ENCODE results near the gene SMIM44.

The SMIM44 gene

DNA sequence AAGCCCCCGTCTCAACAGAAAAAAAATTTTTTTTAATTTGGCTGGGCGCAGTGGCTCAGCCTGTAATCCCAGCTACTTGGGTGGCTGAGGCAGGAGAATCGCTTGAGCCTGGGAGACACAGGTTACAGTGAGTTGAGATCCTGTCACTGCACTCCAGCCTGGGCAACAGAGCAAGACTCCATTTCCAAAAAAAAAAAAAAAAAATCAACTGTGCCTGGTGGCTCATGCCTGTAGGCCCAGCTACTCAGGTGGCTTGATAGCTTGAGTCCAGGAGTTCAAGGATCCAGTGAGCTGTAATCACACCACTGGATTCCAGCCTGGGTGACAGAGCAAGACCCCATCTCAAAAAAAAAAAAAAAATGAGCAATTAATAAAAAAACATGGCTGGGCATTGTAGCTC lies 18.5 kb upstream of the SMIM44 start:
- FAIRE-seq (no peak), DNase-seq (ENCODE audit: insufficient read length, low spot score) (no peak)
- no peak for TF ChIP-seq POLR2A (IDR thresholded peaks at IDR 0.05; ENCODE audit: low read depth, low read length)

- DNase-seq (ENCODE audit: insufficient read length, low spot score) (peak; percentile 99), FAIRE-seq (peak; percentile 61)
- peak; percentile 79 for TF ChIP-seq POLR2A (IDR thresholded peaks at IDR 0.05; ENCODE audit: low read depth, low read length)
Observed at GRCh38 chr19:3500429-3501101, 17.3 kb upstream of the SMIM44 start, which contains the start of gene DOHH. Gene DOHH (minus strand): TSS chr19:3500674. CDS start chr19:3496814, 3,860 bp downstream.

DNA sequence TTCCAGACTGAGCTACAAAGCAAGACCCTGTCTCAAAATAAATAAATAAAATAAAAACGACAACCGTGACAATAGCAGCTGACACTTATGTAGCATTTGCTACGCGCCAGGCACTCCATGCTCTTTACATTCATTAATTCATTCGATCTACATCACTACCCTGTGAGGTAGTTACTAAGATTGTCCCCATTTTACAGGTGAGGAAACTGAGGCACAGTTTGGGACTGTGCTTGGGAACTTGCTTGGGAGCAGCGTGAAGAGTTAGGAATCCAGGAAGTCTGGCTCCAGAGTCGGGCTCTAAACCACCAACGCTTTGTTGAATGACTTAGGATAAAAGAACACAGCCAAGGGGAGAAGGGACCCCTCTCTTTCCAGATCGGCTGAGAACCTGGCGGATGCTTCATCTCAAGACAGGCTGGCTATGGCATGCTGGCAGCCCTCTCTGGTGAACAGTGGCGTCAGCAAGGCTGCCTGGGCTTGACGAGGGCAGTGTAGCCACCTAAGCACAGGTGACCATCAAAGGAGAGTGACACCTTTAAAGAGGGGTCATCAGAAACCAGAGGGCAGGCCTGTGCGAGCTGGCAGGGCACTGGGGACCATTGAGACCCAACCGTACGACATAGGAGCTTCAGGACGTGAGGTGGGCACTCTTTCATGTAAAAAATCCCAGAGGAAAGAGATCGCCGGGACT lies 16.6 kb upstream of the SMIM44 start:
- DNase-seq (ENCODE audit: insufficient read length, low spot score) (no peak), FAIRE-seq (no peak)
- no peak for TF ChIP-seq POLR2A (IDR thresholded peaks at IDR 0.05; ENCODE audit: low read depth, low read length)

DNA sequence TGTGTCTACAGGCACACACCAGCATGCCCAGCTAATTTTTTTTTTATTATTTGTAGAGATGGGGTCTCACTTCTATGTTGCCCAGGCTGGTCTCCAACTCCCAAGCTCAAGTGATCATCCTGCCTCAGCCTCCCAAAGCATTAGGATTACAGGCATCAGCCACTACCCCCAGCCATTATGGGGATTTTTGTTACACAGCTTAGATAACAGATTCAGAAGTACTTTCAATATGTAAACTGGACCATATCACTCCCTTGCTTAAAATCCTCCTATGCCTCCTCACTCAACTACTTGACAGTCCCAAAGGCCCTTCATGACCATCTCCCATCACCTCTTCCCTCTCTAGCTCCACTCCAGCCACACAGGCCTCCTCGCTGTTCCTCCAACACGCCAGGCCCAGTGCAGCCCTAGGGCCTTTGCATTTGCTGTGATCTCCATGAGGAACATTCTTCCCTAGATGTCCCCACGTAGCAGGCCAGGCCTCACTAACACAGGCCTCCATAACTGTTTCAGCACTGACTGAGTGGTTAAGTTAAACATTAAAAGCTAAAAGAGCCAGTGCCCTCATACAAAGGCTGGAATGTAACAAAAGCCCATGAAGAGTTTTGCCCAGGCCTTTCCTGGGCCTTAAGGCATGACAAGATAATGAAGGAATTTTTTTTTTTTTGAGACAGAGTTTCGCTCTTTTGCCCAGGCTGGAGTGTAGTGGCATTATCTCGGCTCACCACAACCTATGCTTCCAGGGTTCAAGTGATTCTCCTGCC lies 14.7 kb upstream of the SMIM44 start:
- FAIRE-seq = no peak
- no peak for TF ChIP-seq POLR2A (IDR thresholded peaks at IDR 0.05; ENCODE audit: low read depth, low read length)
- no peak for DNase-seq (ENCODE audit: insufficient read length, low spot score)

DNA sequence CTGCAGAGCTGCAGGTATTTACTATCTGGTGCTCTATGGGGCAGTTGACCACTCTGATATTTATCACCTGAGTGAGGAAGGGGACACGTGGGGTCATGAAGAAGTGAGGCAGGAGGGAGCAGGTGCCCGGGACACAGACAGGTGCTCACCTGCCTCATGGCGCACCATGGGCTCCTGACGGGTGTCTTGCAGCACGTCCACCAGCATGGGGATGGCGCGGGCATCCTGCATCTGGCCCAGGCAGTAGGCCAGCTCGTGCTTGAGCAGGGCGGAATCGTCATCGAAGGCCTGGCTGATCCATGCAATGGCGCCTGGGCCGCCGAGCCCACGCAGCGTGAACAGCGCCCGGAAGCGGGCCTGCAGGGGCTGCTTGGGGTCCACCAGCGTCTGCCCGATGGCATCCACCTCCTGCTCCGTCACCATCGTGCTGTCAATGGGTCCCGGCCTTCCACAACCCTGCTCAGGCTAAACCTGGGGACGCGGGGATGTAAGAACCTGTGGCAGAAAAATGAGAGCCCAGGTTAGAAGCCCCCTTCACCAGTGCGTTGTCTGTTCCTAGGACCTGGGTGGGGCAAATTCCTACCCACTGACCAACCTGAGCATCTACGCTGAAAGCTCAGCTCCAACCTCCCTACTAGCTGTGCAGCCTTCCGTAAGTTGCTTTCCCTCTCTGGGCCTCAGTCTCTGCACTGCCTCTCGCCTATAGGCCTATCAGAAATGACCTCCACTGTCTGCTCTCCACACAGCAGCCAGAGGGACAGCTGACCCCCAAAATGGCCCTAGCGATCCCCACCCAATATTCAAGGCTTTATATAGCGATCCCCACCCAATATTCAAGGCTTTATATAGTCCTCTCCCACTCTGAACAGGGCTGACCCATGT lies 13.4 kb upstream of the SMIM44 start:
- no peak for TF ChIP-seq POLR2A (IDR thresholded peaks at IDR 0.05; ENCODE audit: low read depth, low read length)
- DNase-seq (ENCODE audit: insufficient read length, low spot score) (no peak), FAIRE-seq (no peak)

DNA sequence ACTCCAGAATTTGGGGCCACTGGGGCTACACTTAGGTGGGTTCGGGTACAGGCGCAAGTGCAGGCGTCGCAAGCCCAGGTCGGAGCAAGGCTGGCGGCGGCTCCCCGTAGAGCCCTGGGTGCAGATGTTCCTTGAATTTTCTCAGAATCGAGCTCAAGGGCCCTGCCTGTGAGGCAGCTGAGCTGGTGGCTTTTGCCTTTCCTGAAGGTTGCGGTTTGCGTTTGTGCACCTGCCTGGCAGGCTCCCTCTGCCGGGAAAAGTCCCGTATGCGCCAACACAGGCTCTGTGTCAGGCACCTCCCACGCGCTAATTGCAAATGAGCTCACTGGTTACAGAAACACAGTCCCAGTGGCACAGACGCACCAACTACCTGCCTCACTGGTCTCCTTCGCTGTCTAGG lies 11.3 kb upstream of the SMIM44 start:
- DNase-seq (ENCODE audit: insufficient read length, low spot score) = no peak
- FAIRE-seq = no peak
- no peak for TF ChIP-seq POLR2A (IDR thresholded peaks at IDR 0.05; ENCODE audit: low read depth, low read length)

DNA sequence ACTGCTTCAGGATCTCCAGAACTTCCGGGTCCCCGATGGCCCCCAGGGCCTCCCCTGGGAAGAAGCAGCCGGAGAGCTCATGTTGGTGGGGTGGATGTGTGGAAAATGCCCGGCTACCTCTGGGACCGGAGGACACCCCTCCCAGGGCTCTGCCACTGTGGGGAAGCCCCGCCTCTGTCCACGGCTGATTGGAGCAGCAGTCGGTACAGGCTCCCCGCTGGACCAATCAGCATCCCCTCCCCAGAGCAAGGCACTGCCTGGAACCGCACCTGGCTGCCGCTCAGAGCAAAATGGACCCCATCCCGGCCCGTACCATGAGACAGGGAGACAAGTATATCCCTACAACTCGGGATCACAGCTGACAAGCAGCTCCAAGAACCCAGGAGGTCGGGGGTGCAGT lies 10.8 kb upstream of the SMIM44 start:
- DNase-seq (ENCODE audit: insufficient read length, low spot score) = peak; percentile 85

GRCh38 chr19:3493651-3494050 lies 10.4 kb upstream of the SMIM44 start:
- TF ChIP-seq POLR2A (IDR thresholded peaks at IDR 0.05; ENCODE audit: low read depth, low read length) = no peak
- FAIRE-seq = no peak
- DNase-seq (ENCODE audit: insufficient read length, low spot score) = no peak

More for the DNA sequence above, 10.8 kb upstream of the SMIM44 start:
- no peak for FAIRE-seq
- no peak for TF ChIP-seq POLR2A (IDR thresholded peaks at IDR 0.05; ENCODE audit: low read depth, low read length)

DNA sequence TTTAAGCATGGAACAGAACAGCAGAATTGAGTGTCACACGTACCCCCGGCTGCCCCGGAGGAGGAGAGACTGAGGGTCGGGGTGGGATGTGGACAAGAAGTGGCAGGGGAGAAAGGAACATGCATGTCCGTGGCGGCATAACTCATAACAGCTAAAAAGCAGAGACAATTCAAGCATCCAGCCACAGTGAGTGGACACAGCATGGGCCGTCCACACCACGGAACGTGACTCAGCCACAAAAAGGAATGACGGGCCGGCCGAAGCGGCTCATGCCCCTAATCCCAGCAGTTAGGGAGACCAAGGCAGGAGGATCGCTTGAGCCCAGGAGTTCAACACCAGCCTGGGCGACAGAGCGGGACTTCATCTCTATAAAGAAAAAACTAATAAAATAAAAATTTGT lies 9.7 kb upstream of the SMIM44 start:
- no peak for TF ChIP-seq POLR2A (IDR thresholded peaks at IDR 0.05; ENCODE audit: low read depth, low read length)
- no peak for FAIRE-seq
- no peak for DNase-seq (ENCODE audit: insufficient read length, low spot score)

GRCh38 chr19:3492131-3492839 lies 9.0 kb upstream of the SMIM44 start:
- no peak for TF ChIP-seq POLR2A (IDR thresholded peaks at IDR 0.05; ENCODE audit: low read depth, low read length)
- DNase-seq (ENCODE audit: insufficient read length, low spot score) (peak; percentile 67), FAIRE-seq (no peak)

DNA sequence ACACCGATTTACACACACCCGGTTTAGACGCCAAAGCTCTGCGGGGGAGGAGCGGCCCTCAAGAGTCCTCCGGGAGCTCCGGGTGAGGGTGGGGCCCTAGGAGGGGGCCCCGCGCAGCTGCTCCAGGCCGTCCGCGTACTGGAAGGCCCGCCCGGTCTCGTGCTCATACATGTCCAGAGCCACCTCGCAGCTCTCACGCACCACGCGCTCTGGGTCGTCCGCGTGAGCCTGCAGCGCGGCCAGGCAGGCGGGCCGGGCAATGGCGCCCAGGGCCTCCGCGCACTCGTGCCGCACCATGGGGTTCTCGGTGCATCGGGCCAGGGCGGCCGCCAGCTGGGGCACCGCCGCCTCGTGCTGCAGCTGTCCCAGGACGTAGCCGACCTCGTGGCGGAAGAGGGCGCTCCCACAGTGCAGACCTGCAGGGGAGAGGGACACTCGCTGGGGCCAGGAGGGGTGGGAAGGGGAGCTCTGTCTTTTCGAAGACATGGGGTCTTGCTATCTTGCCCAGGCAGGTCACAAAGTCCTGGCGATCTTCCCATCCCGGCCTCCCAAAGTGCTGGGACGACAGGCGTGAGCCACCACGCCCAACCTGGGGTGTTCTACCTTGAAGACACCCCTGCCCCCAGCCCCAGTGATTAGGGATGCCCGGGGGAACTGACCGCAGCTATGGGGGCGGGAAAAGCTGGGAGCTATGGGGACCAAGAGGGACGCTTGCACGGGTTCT lies 8.3 kb upstream of the SMIM44 start:
- DNase-seq (ENCODE audit: insufficient read length, low spot score) = no peak
- no peak for FAIRE-seq
- TF ChIP-seq POLR2A (IDR thresholded peaks at IDR 0.05; ENCODE audit: low read depth, low read length) = no peak

DNA sequence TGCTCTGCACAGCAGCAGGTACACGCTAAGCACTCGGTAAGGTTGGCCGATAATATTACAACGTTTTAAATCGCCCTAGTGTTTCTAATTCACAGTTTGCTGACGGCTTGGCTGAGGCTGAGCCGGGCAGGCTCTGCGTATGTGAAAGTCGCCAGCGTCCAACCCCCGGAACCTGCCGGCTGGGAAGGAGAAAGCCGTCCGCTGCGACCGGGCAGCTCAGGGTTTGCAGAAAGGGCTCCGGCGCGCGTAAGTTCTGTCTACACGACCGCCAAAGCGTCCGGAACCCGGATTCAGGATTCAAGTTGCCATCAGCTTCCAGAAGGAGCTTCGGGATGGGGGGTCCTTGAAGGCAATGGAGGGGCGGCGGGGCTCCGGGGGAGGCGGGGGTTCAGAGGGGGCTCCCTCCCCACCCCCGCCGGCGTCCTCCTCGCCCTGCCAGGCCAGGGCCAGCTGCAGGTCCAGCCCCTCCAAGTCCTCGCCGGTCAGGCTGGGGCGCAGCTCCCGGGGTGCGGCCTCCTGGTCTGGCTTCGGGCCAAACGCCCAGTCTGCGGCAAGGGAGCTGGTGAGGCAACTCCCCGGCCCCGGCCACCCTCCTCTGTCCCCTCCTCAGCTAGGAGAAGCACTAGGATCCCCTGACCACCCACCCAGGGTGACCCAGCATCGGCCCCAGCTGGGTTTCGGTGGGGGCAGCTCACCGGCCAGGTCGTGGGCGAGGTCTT lies 575 bp downstream of the SMIM44 start:
- DNase-seq (ENCODE audit: insufficient read length, low spot score) = no peak
- FAIRE-seq = no peak
- TF ChIP-seq POLR2A (IDR thresholded peaks at IDR 0.05; ENCODE audit: low read depth, low read length) = no peak

All from H54 (cell line).